ENCODE data around the gene CDC20. TPM values are rescaled to one million over a fixed set of nuclear protein-coding genes. Genes with fewer than 3 reads are reported as not detected.

CDC20 gene
- total RNA-seq, 1 donor from 2014 or later: 125 TPM

- DNase-seq (ENCODE audit: low spot score): no peak
- intact Hi-C loops (cut with micrococcal nuclease): no loop called here
- H3K27me3 Mint-ChIP-seq (ENCODE audit: low read depth): no peaks in the 10 kb centered on the region
- no peaks in the 10 kb centered on the region for H3K4me1 Mint-ChIP-seq (ENCODE audit: low read depth)
- H3K27ac Mint-ChIP-seq: no peak overlapping the region
- H3K9me3 Mint-ChIP-seq: no peaks in the 10 kb centered on the region
- H3K36me3 Mint-ChIP-seq (ENCODE audit: low read depth): peaks cover 38% of the 10 kb centered on the region
- H3K4me3 Mint-ChIP-seq (ENCODE audit: low read depth): no peak overlapping the region
These were observed 45.6 kb downstream of the CDC20 start for GRCh38 chr1:43404353-43404752.

GRCh38 chr1:43405219-43405875 is 46.6 kb downstream of the CDC20 start:
- Mint-ChIP-seq H3K9me3 (no peaks in the 10 kb centered on the region), H3K27ac (no peak overlapping the region), H3K4me3 (ENCODE audit: low read depth) (no peak overlapping the region), H3K36me3 (ENCODE audit: low read depth) (peaks cover 44% of the 10 kb centered on the region), H3K27me3 (ENCODE audit: low read depth) (no peaks in the 10 kb centered on the region), H3K4me1 (ENCODE audit: low read depth) (no peaks in the 10 kb centered on the region)
- no peak for DNase-seq (ENCODE audit: low spot score)
- intact Hi-C loops (cut with micrococcal nuclease): no loop called here

GRCh38 chr1:43405876-43406234 is 47.1 kb downstream of the CDC20 start:
- Mint-ChIP-seq H3K36me3 (ENCODE audit: low read depth) (peaks cover 44% of the 10 kb centered on the region), H3K4me3 (ENCODE audit: low read depth) (no peak overlapping the region), H3K4me1 (ENCODE audit: low read depth) (no peaks in the 10 kb centered on the region), H3K27ac (no peak overlapping the region), H3K27me3 (ENCODE audit: low read depth) (no peaks in the 10 kb centered on the region), H3K9me3 (no peaks in the 10 kb centered on the region)
- intact Hi-C loops (cut with micrococcal nuclease): no loop called here
- no peak for DNase-seq (ENCODE audit: low spot score)

- DNase-seq (ENCODE audit: low spot score): no peak
- no peaks in the 10 kb centered on the region for H3K27me3 Mint-ChIP-seq (ENCODE audit: low read depth)
- no peaks in the 10 kb centered on the region for H3K9me3 Mint-ChIP-seq
- no peaks in the 10 kb centered on the region for H3K4me1 Mint-ChIP-seq (ENCODE audit: low read depth)
- H3K27ac Mint-ChIP-seq: no peak overlapping the region
- peaks cover 42% of the 10 kb centered on the region for H3K36me3 Mint-ChIP-seq (ENCODE audit: low read depth)
- H3K4me3 Mint-ChIP-seq (ENCODE audit: low read depth): no peak overlapping the region
- intact Hi-C loops (cut with micrococcal nuclease): no loop called here
These were observed 51.8 kb downstream of the CDC20 start for GRCh38 chr1:43410571-43410970.

Other genes with a start within 250 kb of the CDC20 start
- 102 and 104 TPM in 2 replicates for gene EBNA1BP2, start 186.7 kb upstream of the CDC20 start, total RNA-seq
- 0.11 and 0.16 TPM in 2 replicates for gene CFAP57, start 186.7 kb upstream of the CDC20 start, total RNA-seq
- not detected in 2 replicates for gene TMEM125, start 89.0 kb upstream of the CDC20 start, total RNA-seq
- gene C1orf210, start 73.4 kb upstream of the CDC20 start, total RNA-seq: not detected in 2 replicates
- 2.9 and 3.1 TPM in 2 replicates for gene TIE1, start 58.0 kb upstream of the CDC20 start, total RNA-seq
- gene MPL, start 21.2 kb upstream of the CDC20 start, total RNA-seq: not detected in 2 replicates
- gene ELOVL1, start 9.0 kb downstream of the CDC20 start, total RNA-seq: 82.7 and 83.6 TPM in 2 replicates
- gene MED8, start 30.8 kb downstream of the CDC20 start, total RNA-seq: 40.8 and 41.6 TPM in 2 replicates
- 56.6 and 58.4 TPM in 2 replicates for gene SZT2, start 30.9 kb downstream of the CDC20 start, total RNA-seq
- 22.6 and 26.3 TPM in 2 replicates for gene HYI, start 95.0 kb downstream of the CDC20 start, total RNA-seq
- gene PTPRF, start 171.9 kb downstream of the CDC20 start, total RNA-seq: 3.0 and 3.2 TPM in 2 replicates